GM18508 (cell line): Measurements from ENCODE around the gene SDCBP2.

Source experiments
- ATAC-seq: cut with Tn5 transposase; IDR thresholded peaks from one replicate; pipeline ENCODE4 v1.9.1; 2021; ENCODE audit warnings: moderate number of reproducible peaks; ENCODE audit not compliant: insufficient read depth, unreplicated experiment

Gene SDCBP2

DNA sequence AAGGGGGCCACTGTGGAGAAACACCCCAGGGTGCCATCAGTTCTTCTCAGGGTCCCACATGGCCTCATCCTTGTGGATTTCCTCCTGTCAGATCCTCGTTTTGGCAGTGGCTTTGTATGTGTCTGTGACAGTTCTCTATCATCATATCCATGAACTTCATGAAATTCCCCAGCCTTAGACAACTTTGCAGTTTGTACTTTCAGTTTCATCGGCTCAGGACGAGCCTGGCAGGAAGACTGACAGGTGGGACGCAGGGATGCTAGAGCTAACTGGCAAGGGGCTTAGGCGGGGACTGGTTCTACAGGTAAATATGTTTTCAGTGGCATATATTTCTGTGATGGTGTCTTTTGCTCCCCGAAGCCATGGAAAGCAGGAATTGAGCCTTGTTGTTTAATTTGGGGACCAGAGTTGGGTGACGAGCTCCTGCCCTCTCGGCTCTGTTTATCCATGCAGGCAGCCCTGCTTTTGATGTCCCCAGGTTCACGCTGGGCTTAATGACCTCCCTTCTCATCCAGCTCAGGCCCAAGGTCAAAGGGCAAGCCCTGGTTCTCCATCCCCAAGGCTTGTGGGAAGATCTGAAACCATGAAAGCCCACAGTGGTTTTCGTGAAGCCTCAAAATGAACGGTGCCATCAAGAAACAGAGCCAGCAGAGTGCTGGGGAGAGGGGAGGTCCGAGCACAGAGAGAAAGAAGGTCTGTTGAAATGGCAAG, 11.2 kb downstream of the SDCBP2 start:
- no peak for ATAC-seq

DNA sequence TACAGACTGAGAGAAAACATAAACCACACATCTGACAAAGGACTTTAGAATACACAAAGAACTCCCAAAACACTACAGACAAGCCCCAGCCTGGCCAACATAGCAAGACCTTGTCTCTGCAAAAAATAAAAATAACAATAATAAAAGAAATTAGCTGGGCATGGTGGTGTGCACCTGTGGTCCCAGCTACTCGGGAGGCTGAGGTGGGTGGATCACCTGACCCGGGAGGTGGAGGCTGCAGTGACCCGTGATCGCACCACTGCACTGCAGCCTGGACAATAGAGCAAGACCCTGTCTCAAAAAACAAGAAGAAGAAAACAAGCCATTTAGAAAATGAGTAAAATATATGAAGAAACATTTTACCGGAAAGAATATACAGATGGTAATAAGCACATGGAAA, 13.1 kb downstream of the SDCBP2 start:
- ATAC-seq: no peak

DNA sequence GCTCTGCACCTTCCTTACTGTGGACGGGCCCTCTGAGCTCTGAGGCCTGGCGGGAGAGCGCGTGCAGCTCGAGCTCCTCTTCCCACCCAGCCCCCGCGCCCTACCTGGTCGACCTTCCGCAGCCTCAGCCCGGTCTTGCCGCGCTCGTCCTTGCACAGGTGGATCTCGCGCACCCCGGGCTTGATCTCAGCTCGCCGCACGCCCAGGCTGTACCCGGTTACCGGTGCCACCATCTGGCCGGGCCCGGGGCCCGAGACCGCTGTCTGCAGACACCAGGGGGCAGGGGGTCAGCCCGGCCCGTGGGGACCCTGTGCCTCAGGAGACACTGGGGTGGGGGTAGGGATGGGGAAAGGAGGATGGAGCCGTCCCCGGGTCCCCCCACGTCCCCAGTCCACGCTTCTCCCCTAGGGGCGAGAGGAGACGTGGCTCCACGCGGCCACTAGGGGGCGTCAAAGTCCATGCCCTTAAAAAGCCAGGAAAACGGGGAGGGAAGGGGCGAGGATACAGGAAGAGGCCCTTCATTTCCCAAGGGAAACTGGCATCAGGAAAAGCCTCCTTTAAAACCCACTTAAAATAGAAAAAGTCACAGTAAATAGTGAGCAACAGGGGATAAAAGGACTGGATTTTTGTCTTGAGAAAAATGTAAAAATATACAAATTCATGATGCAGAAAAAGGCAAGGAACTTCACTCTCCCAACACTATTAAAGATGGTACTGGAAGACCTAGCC, 15.5 kb downstream of the SDCBP2 start:
- ATAC-seq: no peak

DNA sequence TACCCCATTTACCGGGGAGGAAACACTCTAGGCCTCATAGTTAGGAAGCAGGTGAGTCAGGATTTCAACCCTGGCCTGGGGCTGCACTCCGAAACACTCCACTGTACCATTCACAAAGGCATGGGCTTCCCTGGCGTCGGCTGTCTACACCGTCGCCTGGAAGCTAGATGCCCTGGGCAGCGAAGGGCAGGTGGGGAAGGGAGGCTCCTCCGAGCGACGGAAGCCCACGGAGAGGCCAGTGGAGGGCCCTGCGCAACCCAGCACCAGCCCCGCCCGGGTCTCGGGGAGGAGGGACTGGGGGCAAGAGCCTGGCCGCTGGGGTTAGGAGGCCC, 16.1 kb downstream of the SDCBP2 start:
- ATAC-seq: no peak

DNA sequence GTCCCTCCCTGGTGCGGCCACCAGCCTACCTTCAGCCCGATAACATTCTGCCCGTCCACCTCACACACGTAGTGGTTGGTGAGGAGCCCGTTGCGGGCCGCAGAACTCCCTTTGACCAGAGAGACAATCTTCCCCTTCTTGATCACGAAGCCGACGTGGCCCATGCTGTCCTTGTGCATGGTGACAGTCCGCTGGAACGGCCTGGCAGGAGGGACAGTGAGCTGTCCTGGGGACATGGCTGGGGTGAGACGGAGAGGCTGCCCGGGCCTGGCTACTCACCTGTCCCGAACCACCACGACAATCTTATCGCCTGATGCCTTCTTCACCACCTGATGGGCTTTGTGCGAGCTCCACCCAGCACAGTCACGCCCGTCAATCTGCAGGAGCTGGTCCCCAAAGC, 16.6 kb downstream of the SDCBP2 start:
- no peak for ATAC-seq

DNA sequence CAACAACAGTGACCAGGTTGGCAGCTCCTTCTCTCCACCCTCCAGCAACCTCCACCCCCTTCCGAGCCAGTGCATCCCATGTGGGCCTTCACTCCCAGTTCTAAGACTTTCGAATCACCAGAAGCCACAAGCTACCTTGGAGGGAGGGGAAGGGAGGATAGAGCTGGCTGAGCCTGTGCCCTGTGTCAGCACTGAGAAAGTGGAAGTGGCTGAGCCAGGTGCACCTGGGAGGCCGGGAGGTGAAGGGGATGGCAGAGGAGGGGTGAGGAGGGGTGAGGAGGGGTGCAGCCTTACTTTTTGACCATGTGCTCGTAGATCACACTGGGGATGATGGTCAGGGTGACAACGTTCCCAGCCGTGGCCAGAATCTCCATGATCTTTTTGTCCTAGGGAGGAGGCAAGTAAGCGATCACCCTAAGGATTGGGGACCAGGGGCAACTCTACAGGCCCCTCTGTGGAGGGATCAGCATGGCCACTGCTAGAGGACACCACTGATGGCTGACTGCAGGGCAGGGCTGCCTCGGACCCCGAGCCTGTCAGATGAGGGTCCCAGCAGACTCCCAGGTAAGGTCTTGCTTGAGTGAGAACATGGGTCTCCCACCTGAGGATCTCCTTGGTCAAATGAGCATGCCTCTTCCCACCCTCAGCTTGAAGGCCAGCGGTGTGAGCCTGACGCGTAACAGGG, 18.3 kb downstream of the SDCBP2 start:
- ATAC-seq: no peak

DNA sequence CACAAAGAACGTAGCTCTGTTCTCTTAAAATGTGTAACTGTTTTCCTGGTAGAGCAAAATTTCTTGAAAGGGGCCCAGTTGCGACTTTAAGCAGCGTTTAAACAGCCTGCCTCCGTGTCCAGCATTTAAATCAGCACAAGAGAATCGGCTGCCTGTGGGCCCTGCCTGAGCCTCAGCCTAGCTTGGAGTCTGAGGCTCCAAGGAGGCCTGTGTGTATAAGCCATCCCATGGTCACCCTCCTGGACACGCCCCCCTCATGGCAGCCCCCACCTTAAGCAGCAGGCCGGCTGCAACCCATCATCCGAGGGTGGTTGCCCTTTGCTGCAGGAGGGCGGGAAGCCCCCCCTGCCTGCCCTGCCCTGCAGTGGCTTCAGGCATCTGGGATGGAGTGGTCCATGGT, 18.9 kb downstream of the SDCBP2 start:
- ATAC-seq: no peak

DNA sequence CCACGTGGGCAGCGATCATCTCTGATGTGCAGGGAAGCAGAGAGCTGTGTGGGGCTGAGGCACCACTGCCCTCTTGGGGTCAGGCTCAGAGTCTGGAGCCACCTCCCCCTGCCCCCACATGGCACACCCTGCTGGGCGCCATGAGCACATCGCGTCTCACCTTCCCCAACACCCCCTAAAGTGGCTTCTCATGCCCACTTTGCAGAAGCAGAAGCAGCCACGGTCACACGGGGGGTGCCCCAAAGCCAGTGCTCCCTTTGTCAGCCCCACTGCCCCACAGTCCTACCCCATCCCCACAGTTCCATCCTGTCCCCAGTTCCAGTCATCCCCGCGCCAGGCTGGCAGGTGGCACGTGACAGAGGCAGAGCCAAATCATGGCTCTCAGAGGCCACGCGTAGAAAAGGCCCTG, 19.5 kb downstream of the SDCBP2 start:
- no peak for ATAC-seq

DNA sequence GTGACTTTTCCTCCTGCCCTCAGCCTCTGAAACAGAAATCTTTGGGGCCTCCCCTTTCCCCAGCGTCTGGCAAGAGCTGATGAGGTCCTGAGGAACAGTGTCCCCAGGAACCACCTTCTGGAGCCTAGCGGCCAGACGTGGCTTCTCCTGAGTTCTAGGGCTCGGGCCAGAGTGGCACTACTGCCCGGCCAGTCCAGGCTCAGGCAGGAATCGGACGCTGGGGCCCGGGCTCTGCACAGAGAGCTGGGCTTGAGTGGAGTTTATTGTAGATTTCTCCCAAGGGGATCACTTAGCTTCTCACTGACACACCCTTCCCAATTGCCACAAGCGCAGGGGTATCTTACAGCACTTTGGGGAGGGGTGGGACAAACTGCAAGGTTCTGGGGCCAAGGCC, 20.2 kb downstream of the SDCBP2 start:
- ATAC-seq: no peak

DNA sequence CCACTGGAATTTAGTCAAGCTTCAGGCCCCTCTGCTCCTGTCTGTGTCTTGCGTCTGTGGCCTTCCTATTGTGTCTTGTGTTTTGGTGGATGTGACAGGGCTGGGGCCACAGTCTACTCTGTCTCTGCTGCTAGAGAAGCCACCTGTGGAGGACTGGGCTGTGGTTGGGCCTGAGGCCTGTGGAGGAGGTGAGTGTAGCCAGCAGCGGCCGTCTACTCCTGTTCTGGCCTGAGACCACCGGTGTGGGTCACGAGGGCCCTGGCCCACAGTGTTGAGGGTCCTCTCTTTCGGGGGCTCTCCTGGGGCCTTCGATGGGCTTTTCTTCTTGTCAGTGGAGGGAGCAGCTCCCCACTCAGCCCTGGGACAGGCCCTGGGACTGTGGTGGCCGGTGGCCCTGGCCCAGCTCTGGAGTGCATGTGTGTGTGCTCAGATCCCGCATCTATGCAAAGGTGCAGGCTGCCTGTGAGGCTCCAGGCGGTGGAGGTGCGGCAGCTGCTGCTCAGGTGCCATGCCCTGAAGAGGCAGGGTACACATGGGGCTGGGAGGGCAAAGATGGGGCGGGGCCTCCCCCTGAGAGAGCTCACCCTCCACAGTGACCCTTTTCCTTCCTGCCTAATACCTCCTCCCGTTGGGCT, 20.8 kb downstream of the SDCBP2 start:
- ATAC-seq: no peak

DNA sequence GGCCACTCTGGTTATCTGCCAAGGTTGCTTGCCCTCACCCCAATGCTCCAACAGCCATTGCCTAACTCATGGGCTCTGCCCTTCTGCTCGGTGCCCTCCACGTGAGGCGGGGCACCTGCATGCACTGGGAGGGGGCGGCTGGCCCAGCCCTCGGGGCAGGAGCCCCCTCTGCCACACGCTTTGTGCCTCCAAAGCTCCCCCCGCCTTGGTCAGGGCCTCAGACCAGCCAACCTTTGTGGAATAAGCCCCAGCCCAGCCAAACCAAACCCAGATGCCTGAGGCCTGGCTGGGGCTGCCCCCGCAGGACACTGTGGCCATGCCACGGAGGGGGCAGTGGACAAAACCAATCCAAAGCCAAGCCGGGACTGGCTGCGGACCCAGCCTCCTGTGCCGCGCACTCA, 21.4 kb downstream of the SDCBP2 start:
- ATAC-seq: no peak

DNA sequence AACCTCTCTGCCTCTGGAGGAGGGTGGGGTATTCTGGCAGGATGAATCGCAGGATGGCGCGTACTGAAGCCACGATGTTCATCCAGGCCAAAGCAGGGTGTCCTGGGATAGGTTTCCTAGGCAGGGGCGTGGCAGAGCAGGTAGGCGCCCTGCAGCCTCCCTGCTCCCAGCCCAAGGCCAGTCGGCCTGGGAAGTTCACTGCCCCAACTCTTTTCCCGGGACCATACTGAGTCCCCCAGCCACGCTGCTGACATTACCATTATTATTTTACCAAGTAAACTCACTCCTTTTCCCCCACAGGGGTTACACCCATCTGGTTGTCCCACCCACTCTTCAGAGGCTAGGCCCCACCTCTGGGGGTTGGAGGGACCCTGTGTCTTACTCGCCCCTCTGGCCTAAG, 21.8 kb downstream of the SDCBP2 start:
- ATAC-seq: no peak

DNA sequence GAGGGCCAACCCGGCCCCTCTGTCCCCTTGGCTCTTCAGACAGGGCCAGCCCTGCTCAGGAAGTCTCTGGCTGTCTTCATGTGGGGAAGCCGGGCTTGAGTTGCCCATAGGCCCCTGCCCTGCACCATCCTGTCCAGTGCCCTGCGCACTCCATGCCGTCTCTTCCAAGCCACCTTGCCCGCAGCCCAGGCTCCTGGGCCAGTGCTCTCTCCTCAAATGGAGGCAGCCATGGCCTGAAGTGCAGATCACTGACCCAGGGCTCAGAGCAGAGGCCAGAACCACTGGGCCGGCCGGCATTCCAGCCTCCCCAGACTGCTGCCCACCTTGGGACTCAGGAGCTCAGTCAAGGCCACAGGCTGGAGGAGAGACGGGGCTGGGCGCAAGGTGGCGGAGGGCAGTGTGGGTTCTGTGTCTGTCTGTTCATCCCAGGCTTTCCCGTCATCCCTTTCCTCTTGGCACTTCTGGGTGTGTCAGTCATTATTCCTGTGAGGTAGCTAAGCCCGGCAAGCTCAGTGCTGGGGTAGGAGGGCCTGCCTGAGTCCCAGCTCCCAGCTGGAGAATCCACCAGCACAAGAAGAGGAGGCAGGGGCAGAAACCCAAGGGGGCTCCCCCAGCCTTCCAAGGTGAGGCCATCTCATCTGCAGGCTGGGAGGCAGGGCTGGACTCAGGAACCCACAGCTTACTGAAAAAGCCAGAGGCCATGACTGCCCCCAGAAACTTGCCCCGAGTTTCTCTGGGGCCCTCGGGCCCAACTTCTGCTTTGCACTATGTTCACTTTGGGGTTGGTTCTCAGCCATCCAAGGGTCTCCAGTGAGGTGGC, 22.4 kb downstream of the SDCBP2 start:
- ATAC-seq: no peak

DNA sequence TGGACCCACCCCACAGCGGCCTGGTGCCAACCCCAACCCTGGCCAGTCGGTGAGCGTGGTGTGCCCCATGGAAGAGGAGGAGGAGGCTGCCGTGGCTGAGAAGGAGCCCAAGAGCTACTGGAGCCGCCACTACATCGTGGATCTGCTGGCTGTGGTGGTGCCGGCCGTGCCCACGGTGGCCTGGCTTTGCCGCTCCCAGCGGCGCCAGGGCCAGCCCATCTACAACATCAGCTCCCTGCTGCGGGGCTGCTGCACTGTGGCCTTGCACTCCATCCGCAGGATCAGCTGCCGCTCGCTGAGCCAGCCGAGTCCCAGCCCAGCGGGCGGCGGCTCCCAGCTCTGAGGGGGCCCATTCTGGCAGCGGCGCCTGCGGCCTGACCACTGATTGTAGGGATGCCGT, 23.2 kb downstream of the SDCBP2 start:
- ATAC-seq: no peak

DNA sequence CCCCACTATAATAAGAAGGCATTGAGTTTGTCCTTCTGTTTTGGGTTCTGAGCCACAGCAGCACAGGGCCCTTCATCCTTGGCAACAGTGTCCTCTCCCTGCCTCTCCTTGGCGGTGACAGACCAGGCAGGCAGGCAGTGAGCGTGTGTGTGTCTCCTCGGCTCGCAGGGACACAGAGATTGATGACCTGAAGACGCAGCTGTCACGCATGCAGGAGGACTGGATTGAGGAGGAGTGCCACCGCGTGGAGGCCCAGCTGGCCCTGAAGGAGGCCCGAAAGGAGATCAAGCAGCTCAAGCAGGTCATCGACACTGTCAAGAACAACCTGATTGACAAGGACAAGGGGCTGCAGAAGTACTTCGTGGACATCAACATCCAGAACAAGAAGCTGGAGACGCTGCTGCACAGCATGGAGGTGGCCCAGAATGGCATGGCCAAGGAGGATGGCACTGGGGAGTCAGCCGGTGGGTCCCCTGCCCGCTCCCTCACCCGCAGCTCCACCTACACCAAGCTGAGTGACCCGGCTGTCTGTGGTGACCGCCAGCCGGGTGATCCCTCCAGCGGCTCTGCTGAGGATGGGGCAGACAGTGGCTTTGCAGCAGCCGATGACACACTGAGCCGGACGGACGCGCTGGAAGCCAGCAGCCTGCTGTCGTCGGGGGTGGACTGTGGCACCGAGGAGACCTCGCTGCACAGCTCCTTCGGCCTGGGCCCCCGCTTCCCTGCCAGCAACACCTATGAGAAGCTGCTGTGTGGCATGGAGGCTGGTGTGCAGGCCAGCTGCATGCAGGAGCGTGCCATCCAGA, 24.0 kb downstream of the SDCBP2 start:
- ATAC-seq: no peak

DNA sequence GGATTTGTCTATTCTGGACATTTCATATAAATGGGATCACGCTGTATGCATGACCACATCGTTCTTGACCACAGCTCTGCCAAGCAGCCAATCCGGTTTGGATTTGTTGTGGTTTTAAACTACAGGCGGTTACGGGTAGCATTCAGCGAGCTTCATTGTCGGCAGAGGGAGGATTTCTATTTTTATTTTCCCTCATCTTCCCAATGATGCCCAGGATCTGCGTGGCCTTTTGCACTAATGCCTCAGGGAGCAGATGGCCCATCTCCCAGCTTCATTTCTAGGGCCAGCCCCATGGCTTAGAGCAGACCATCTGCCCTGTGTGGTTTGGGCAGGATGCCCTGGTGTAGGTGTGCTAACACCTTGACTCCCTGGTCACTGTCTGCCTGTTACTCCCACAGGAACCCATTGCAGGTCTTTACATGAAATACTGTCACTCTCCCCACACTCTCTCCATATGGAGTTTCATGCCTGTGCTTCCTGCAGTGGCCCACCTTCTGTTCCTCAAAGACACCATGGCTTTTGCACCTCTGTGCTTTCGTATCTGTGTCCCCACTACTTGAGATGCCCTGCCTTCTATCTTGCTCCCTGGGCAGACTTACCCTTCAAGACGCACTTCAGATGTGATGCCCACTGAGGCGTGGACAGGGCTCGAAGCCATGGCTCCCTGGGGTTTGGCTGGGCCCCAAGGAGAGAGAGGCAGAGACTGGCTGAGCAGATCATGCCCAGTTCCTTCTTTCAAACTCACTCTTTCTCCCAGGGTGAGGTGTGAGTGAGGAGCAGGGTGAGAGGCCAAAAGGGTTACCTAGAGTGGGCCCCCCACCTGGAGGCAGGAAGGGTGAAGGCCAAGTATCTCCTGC, 26.0 kb downstream of the SDCBP2 start:
- ATAC-seq: no peak

DNA sequence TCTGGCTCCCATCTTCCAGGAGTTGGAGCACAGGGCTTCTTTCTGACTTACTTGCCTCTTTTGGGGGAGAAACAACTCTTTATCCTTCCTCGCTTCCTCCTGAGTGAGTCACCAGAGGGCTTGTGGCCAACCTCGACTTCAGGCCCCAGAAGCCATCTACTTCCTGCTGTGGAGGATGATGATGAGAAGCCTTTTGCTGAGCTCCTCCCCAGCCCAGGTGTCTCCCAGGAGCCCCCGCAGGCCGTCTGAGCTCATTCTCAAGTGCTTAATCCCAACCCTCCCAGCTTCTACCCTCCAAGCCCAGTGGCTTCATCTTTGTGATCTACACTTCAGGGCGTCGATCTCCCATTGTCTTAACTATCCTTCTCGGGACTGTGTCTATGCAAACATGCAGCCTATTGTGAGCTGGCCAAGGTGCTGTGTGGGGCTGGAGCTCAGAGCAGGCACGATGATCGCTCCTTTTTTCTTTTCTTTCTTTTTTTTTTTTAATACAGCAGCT, 27.9 kb downstream of the SDCBP2 start:
- no peak for ATAC-seq

DNA sequence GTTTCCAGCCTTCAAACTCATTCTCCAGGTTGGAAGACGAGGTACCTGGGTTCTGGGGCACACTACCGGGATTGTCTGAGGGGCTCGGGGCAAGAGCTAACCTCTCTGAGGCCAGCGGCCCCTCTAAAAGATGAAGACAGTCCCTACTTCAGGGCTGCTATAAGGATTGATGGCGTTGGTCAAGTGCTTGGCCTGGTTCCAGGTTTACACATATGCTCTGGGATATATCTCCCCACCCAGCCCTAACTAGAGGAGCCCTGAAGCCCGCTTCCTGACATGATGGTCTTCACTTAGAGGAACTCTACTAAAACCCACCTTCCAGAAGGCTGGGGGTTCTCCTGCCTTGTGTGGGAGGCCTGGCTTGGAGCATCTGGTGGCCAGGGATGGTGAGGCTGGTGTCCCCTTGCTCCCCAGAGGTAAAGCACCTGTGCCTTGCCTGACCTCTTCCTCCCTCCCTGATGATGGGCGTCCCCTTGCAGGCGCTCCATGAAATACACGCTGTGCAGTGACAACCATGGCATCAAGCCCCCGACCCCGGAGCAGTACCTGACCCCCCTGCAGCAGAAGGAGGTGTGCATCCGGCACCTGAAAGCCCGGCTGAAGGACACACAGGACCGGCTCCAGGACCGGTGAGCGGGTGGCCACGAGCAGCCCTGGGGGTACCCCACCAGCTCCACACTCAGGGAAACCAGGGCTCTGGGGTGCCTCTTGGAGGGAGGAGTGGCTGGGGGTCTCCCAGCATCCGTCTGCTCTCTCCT, 28.7 kb downstream of the SDCBP2 start:
- ATAC-seq: no peak
